Nephron (organoid): ENCODE data around the gene APOBR.
"Not testable (repeated sequence)": the region's sequence is repeated elsewhere in the genome, so short reads cannot be mapped to it uniquely, and the experiment has no call there.

ENCODE experiments used
- H3K27ac Mint-ChIP-seq, 3 experiments: 2 replicates each; pipeline ENCODE4 v1.8.0; 2020; ENCODE audit warnings: mixed read lengths in 3 of 3, mild to moderate bottlenecking in 2 of 3, moderate library complexity in 1 of 3
- H3K27me3 Mint-ChIP-seq: 2 replicates; pipeline ENCODE4 v1.8.0; 2021; ENCODE audit warnings: low read depth, mild to moderate bottlenecking, moderate library complexity, mixed read lengths
- H3K36me3 Mint-ChIP-seq: 2 replicates; pipeline ENCODE4 v1.8.0; 2020; ENCODE audit warnings: low read depth, mixed read lengths
- H3K4me1 Mint-ChIP-seq: 2 replicates; pipeline ENCODE4 v1.8.0; 2020; ENCODE audit warnings: mixed read lengths
- H3K4me3 Mint-ChIP-seq, 3 experiments: 2 replicates each; pipeline ENCODE4 v1.8.0; 2020; ENCODE audit warnings: mild to moderate bottlenecking in 3 of 3, mixed read lengths in 3 of 3, moderate library complexity in 2 of 3
- H3K9me3 Mint-ChIP-seq: 2 replicates; pipeline ENCODE4 v1.8.0; 2020; ENCODE audit warnings: mixed read lengths
- TF ChIP-seq, protein P1 (sequence below), 3 experiments: fragments of 200-600 bp; sonication (generic); IDR thresholded peaks; one replicate each; pipeline ENCODE4 v1.5.0; 2021; ENCODE audit warnings: antibody characterized with exemption in 3 of 3; ENCODE audit not compliant: unreplicated experiment in 3 of 3

APOBR gene

GRCh38 chr16:28544998-28545397, 50.6 kb downstream of the APOBR start:
- Mint-ChIP-seq H3K4me3 (no peak overlapping the region), H3K4me1 (no peaks in the 10 kb centered on the region), H3K27me3 (no peaks in the 10 kb centered on the region), H3K9me3 (no peaks in the 10 kb centered on the region), H3K36me3 (no peaks in the 10 kb centered on the region), H3K27ac (no peak overlapping the region)
- TF ChIP-seq, protein P1, sequence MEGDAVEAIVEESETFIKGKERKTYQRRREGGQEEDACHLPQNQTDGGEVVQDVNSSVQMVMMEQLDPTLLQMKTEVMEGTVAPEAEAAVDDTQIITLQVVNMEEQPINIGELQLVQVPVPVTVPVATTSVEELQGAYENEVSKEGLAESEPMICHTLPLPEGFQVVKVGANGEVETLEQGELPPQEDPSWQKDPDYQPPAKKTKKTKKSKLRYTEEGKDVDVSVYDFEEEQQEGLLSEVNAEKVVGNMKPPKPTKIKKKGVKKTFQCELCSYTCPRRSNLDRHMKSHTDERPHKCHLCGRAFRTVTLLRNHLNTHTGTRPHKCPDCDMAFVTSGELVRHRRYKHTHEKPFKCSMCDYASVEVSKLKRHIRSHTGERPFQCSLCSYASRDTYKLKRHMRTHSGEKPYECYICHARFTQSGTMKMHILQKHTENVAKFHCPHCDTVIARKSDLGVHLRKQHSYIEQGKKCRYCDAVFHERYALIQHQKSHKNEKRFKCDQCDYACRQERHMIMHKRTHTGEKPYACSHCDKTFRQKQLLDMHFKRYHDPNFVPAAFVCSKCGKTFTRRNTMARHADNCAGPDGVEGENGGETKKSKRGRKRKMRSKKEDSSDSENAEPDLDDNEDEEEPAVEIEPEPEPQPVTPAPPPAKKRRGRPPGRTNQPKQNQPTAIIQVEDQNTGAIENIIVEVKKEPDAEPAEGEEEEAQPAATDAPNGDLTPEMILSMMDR (IDR thresholded peaks at IDR 0.05; ENCODE audit: unreplicated experiment in 3 of 3) = no peak

- H3K4me1 Mint-ChIP-seq, H3K9me3 Mint-ChIP-seq, H3K27me3 Mint-ChIP-seq, H3K27ac Mint-ChIP-seq, H3K36me3 Mint-ChIP-seq, H3K4me3 Mint-ChIP-seq: not testable (repeated sequence)
Measured at GRCh38 chr16:28545964-28546363, 51.5 kb downstream of the APOBR start.

- Mint-ChIP-seq H3K36me3 (no peaks in the 10 kb centered on the region), H3K9me3 (no peaks in the 10 kb centered on the region), H3K4me1 (no peaks in the 10 kb centered on the region), H3K27ac (no peak overlapping the region), H3K27me3 (no peaks in the 10 kb centered on the region), H3K4me3 (no peak overlapping the region)
- TF ChIP-seq, protein P1 (IDR thresholded peaks at IDR 0.05; ENCODE audit: unreplicated experiment in 3 of 3) = no peak
Measured at GRCh38 chr16:28546626-28547025, 52.2 kb downstream of the APOBR start.

GRCh38 chr16:28548306-28548802, 53.9 kb downstream of the APOBR start:
- no peak overlapping the region for H3K27ac Mint-ChIP-seq
- no peaks in the 10 kb centered on the region for H3K9me3 Mint-ChIP-seq
- TF ChIP-seq, protein P1 (IDR thresholded peaks at IDR 0.05; ENCODE audit: unreplicated experiment in 3 of 3) = no peak
- no peak overlapping the region for H3K4me3 Mint-ChIP-seq
- no peaks in the 10 kb centered on the region for H3K36me3 Mint-ChIP-seq
- H3K4me1 Mint-ChIP-seq = no peaks in the 10 kb centered on the region
- H3K27me3 Mint-ChIP-seq = no peaks in the 10 kb centered on the region
